GM19023 (cell line): Measurements from ENCODE around the gene PTGER1.
A peak's percentile ranks its signal among the peaks of the same experiment; 100 is the strongest.

ENCODE experiments used
- ATAC-seq: cut with Tn5 transposase; IDR thresholded peaks from one replicate; pipeline ENCODE4 v1.9.1; 2021; ENCODE audit warnings: mild to moderate bottlenecking, moderate library complexity; ENCODE audit not compliant: unreplicated experiment

The PTGER1 gene

GRCh38 chr19:14502334-14503092, 27.4 kb upstream of the PTGER1 start:
- ATAC-seq, result no peak

DNA sequence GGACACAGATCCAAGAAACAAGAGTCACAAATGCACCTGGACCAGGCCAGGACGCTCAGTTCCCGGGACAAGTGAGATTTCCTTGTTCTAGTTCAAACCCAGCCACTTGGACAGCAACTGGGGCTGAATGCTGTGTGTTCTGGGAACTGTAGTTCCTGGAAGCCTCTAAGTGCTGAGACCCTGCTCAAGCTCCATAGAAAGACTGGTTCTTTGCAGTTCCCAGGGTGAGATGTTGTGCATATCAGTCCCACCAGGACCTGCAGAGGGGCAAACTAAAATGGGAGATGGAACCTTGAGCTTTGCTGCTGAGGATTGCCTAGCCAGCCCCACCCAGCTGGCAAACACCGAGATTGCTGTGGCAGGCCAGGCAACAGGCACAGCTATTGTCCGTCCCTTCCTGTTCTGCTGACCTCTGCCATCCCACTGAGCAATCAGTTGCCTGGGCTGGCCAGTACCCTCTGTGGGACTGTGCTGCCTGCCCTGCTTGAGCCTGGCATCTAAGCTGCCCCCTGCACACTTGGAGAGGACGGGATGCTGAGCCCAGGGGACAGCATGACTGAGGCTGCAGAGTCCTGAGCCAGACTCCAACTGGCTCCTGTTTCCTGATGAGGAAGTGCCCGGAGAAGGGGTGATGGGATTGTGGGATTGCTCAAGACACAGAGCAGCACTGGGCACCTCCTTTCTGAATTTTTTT, 22.2 kb upstream of the PTGER1 start:
- ATAC-seq, result no peak

DNA sequence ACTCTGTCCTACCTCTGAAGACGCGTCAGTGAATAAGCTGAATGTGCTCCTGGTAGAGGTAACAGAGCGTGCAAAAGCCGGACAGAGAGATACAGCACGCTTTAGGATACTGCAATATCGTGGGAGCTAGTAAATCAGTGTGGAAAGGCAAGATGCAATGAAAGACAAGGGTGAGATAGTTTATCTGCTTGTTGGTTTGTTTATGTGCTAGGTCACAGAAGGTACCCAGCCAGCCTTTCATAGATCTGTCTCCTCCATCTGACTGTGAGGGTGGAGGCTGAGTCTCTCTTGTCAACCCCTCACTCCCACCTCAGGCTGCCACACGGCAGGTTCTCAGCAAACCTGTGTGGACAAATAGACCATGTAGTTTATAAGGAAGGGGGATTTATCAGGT, 21.7 kb upstream of the PTGER1 start:
- no peak for ATAC-seq

- peak; percentile 79 for ATAC-seq
These were observed 21.1 kb upstream of the PTGER1 start, which contains the start of gene GIPC1 for GRCh38 chr19:14496029-14496833. TSS of gene GIPC1 (minus strand) at chr19:14496127. CDS start at chr19:14482976, 13,151 bp downstream.

DNA sequence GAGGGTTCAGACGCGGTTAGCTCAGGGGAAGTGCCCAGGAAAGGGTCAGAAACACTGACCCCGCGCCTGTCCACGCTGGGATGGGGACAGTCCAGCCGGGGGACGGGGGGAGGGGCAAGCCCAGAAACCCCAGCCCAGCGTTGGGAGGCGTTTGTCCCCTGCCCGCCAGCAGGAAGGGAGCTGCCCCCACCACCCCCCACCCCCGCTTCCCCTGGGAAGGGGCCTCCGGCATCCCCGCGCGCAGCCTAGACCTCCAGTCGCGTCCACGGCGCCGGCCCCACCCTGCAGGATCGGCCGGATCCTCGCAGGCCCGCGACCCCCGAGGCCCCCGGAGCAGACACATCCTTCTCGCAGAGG, 20.5 kb upstream of the PTGER1 start:
- peak; percentile 16 for ATAC-seq

GRCh38 chr19:14494910-14495671, 19.9 kb upstream of the PTGER1 start:
- no peak for ATAC-seq

GRCh38 chr19:14494411-14494810, 19.3 kb upstream of the PTGER1 start:
- no peak for ATAC-seq

GRCh38 chr19:14492756-14493337, 17.7 kb upstream of the PTGER1 start:
- no peak for ATAC-seq

- no peak for ATAC-seq
These were observed 12.4 kb upstream of the PTGER1 start for GRCh38 chr19:14487370-14488125.

- no peak for ATAC-seq
These were observed 7.2 kb upstream of the PTGER1 start for GRCh38 chr19:14482172-14482941.

DNA sequence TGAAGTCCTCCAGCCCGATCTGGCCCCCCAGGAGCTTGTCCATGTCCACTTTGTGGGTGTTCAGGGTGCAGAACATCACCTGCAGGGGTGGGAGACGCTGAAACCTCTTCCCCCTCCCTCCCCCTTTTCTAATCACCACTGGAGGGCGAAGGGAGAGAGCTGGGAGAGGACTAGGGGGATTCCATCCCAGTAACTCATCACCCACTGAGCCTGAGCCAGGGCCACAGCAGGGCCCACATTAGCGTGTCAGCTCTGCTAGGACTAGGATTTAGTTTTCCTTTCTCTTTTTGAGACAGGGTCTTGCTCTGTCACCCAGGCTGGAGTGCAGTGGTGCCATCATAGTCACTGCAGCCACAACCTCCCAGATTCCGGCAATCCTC, 5.5 kb upstream of the PTGER1 start:
- no peak for ATAC-seq

DNA sequence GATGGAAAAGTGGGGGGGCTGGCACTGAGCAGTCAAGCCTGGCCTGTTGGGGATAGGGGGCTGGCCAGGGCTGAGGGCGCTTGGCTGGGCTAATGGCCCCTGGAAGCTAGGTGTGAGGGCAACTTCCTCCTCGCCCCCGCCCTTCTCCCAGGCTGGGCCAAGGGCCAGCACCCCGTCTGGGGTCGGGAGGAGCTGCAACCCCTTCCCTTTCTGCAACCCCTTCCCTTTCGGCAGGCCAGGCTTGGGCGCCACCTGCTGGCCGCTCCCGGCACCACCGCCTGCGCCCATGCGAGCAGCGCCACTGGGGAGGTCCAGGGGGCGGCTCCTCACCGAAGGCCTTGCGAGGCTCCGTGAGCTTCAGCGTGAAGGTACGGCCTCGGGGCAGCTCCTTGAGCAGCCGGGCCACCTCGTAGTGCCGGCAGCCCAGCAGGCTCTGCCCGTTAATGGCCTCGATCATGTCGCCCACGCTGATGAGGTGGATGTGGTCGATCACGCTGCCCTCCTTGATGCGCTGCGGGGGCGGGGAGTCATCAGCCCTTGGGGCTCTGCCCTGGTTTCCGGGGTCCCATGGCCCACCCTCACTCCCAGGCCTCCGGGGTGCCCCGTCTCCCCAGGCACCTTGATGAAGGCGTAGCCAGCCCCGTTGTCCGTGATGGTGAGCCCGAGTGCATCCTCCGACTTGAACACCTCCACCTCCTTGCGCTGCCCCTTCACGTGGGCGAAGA, 5.0 kb upstream of the PTGER1 start:
- ATAC-seq, result no peak

GRCh38 chr19:14479309-14479974, 4.3 kb upstream of the PTGER1 start:
- ATAC-seq, result no peak

- ATAC-seq, result no peak
These were observed 3.0 kb upstream of the PTGER1 start for GRCh38 chr19:14478113-14478545.

- no peak for ATAC-seq
These were observed 2.4 kb upstream of the PTGER1 start for GRCh38 chr19:14477418-14478112.

GRCh38 chr19:14476673-14477401, 1.7 kb upstream of the PTGER1 start:
- no peak for ATAC-seq

- no peak for ATAC-seq
These were observed 1.1 kb upstream of the PTGER1 start for GRCh38 chr19:14476327-14476672.
